ENCODE results near the gene E2F4. TPM values are rescaled to one million over a fixed set of nuclear protein-coding genes. Genes with fewer than 3 reads are reported as not detected.

E2F4 gene
- total and polyA plus RNA-seq, 9 of the 15 experiments (the other 6 are each of a cell fraction or from before 2014, with no cell fraction given) = 9.7 to 139 (median 106) TPM

GRCh38 chr16:67184995-67185650 is 6.8 kb upstream of the E2F4 start (continued):
- TF ChIP-seq CREB1 (IDR thresholded peaks at IDR 0.05) = no peak
- peak; percentile 84 for TF ChIP-seq CREB1 (CRISPR knock-in tag; IDR thresholded peaks at IDR 0.05)
- TF ChIP-seq NR4A1 (CRISPR knock-in tag; IDR thresholded peaks at IDR 0.05) = no peak
- TF ChIP-seq NR4A1 (tag; IDR thresholded peaks at IDR 0.05) = no peak
- peak; percentile 32 for TF ChIP-seq FIP1L1 (IDR thresholded peaks at IDR 0.05; ENCODE audit: low read depth, low read length, poor library complexity, severe bottlenecking)
- TF ChIP-seq HIVEP1 (CRISPR knock-in tag; IDR thresholded peaks at IDR 0.05) = no peak
- peak; percentile 38; the same call in 1 of the 2 replicates for TF ChIP-seq USF1 (CRISPR knock-in tag; IDR thresholded peaks at IDR 0.05)
- peak; percentile 97 for TF ChIP-seq TFAP4 (CRISPR knock-in tag; IDR thresholded peaks at IDR 0.05; ENCODE audit: borderline replicate concordance)
- no peak for TF ChIP-seq ZNF512 (tag; IDR thresholded peaks at IDR 0.05)
- TF ChIP-seq CBX1 (IDR thresholded peaks at IDR 0.05; ENCODE audit: low read depth) = no peak
- TF ChIP-seq ZNF511 (CRISPR knock-in tag; IDR thresholded peaks at IDR 0.05) = peak; percentile 99
- no peak for TF ChIP-seq POU5F1 (IDR thresholded peaks at IDR 0.05; ENCODE audit: borderline replicate concordance, low read depth, low read length, partially characterized antibody)
- TF ChIP-seq YY1 (IDR thresholded peaks at IDR 0.05; ENCODE audit: borderline replicate concordance in 1 of 3, control insufficient read depth in 1 of 3, extremely low read depth in 1 of 3, insufficient read depth in 3 of 3, insufficient read length in 1 of 3, insufficient replicate concordance in 2 of 3, low read depth in 1 of 3, low read length in 2 of 3) = peak in 2 of 3 experiments; percentile 63
- no peak for TF ChIP-seq PHB2 (IDR thresholded peaks at IDR 0.05; ENCODE audit: low read depth)
- no peak for TF ChIP-seq ZNF212 (CRISPR knock-in tag; IDR thresholded peaks at IDR 0.05)
- TF ChIP-seq E2F1 (CRISPR knock-in tag; IDR thresholded peaks at IDR 0.05) = peak; percentile 88; the same call in 1 of the 2 replicates
